IMR-90 (cell line): ENCODE measurements around the gene HES1. TPM values are rescaled to one million over a fixed set of nuclear protein-coding genes. Genes with fewer than 3 reads are reported as not detected.

Experiments
- ATAC-seq: fragments of 200-7000 bp; cut with Tn5 transposase; 2 replicates; pipeline ENCODE4 v1.9.1; 2020; ENCODE audit warnings: low read depth, mild to moderate bottlenecking, moderate library complexity
- BruUV-seq: library from RNA; stranded (reverse); fragments of 400-500 nt; replicated peaks from 2 replicates; lab custom pipeline; 2021; lab: Mats Ljungman, UMichigan
- CTCF ChIA-PET: fragments of 300-600 bp; formaldehyde crosslinking; extraction: SDS; loops from one replicate; lab custom pipeline; 2021; ENCODE audit warnings: antibody characterized with exemption; lab: Yijun Ruan, JAX
- POLR2A ChIA-PET: fragments of 300-600 bp; sonication (Branson Sonifier 250); formaldehyde crosslinking; loops from one replicate; lab custom pipeline; 2022; ENCODE audit warnings: antibody characterized with exemption; ENCODE audit not compliant: unreplicated experiment; lab: Charles Lee
- DNase-seq: peaks from one replicate; pipeline ENCODE4 v3.0.0; 2013
- H2AFZ ChIP-seq: replicated peaks from 2 replicates; pipeline ENCODE3; 2013; ENCODE audit warnings: low read length, mild to moderate bottlenecking; ENCODE audit not compliant: poor library complexity
- H2AK5ac ChIP-seq: 2 replicates; pipeline ENCODE4 v1.6.1; 2013; ENCODE audit warnings: low read depth, low read length, inconsistent platforms
- H2AK9ac ChIP-seq: replicated peaks from 2 replicates; pipeline ENCODE3; 2013; ENCODE audit warnings: mild to moderate bottlenecking, low read depth, low read length, moderate library complexity; ENCODE audit not compliant: poor library complexity
- H2BK120ac ChIP-seq: 2 replicates; pipeline ENCODE4 v1.6.1; 2013; ENCODE audit warnings: low read depth, low read length, inconsistent platforms
- H2BK15ac ChIP-seq: 3 replicates; pipeline ENCODE4 v1.6.1; 2013; ENCODE audit warnings: low read depth, low read length, inconsistent platforms
- H2BK20ac ChIP-seq: 2 replicates; pipeline ENCODE4 v1.6.1; 2013; ENCODE audit warnings: low read depth, mild to moderate bottlenecking, inconsistent platforms, low read length, moderate library complexity
- H2BK5ac ChIP-seq: 2 replicates; pipeline ENCODE4 v1.6.1; 2013; ENCODE audit warnings: mild to moderate bottlenecking, low read depth, low read length, inconsistent platforms; ENCODE audit not compliant: poor library complexity, severe bottlenecking
- H3K14ac ChIP-seq: replicated peaks from 2 replicates; pipeline ENCODE4 v1.6.1; 2013; ENCODE audit warnings: low read depth, low read length, inconsistent platforms
- H3K18ac ChIP-seq: 2 replicates; pipeline ENCODE4 v1.6.1; 2013; ENCODE audit warnings: low read depth, low read length, control low read depth
- H3K23ac ChIP-seq: 2 replicates; pipeline ENCODE4 v1.6.1; 2013; ENCODE audit warnings: low read depth, low read length, inconsistent platforms
- H3K27ac ChIP-seq: 2 replicates; pipeline ENCODE4 v1.5.1; 2013; ENCODE audit warnings: mild to moderate bottlenecking, control low read depth, low read length; ENCODE audit not compliant: insufficient read depth
- H3K27me3 ChIP-seq: 2 replicates; pipeline ENCODE4 v1.6.1; 2013; ENCODE audit warnings: low read length; ENCODE audit not compliant: control insufficient read depth, insufficient read depth
- H3K36me3 ChIP-seq: 2 replicates; pipeline ENCODE4 v1.6.1; 2013; ENCODE audit warnings: low read length, mixed read lengths; ENCODE audit not compliant: control insufficient read depth, insufficient read depth
- H3K4ac ChIP-seq: 2 replicates; pipeline ENCODE4 v1.6.1; 2013; ENCODE audit warnings: low read depth, low read length, inconsistent platforms
- H3K4me1 ChIP-seq: 2 replicates; pipeline ENCODE4 v1.6.1; 2013; ENCODE audit warnings: low read length, mixed read lengths; ENCODE audit not compliant: control insufficient read depth, insufficient read depth
- H3K4me2 ChIP-seq: 2 replicates; pipeline ENCODE4 v1.6.1; 2013; ENCODE audit warnings: low read depth, mild to moderate bottlenecking, control low read depth, low read length, moderate library complexity
- H3K4me3 ChIP-seq: 2 replicates; pipeline ENCODE4 v1.5.1; 2013; ENCODE audit warnings: low read depth, mild to moderate bottlenecking, control low read depth, low read length, moderate library complexity; ENCODE audit not compliant: insufficient read depth
- H3K56ac ChIP-seq: 2 replicates; pipeline ENCODE4 v1.6.1; 2013; ENCODE audit warnings: low read length, inconsistent platforms; ENCODE audit not compliant: insufficient read depth; ENCODE audit errors: extremely low read depth
- H3K79me1 ChIP-seq, 2 experiments: 2 replicates each; pipeline ENCODE4 v1.6.1; 2013; ENCODE audit warnings: low read length in 2 of 2, inconsistent platforms in 1 of 2, low read depth in 1 of 2
- H3K9ac ChIP-seq: 2 replicates; pipeline ENCODE4 v1.6.1; 2013; ENCODE audit warnings: low read depth, low read length, control low read depth
- H3K9me1 ChIP-seq: 2 replicates; pipeline ENCODE4 v1.6.1; 2013; ENCODE audit warnings: low read length, inconsistent platforms; ENCODE audit not compliant: insufficient read depth
- H3K9me3 ChIP-seq: 2 replicates; pipeline ENCODE4 v1.6.1; 2013; ENCODE audit warnings: low read length; ENCODE audit not compliant: control insufficient read depth, insufficient read depth
- H4K20me1 ChIP-seq: 2 replicates; pipeline ENCODE4 v1.6.1; 2013; ENCODE audit warnings: low read length, inconsistent platforms; ENCODE audit not compliant: insufficient read depth
- H4K5ac ChIP-seq: 2 replicates; pipeline ENCODE4 v1.6.1; 2013; ENCODE audit warnings: mild to moderate bottlenecking, low read depth, low read length, control low read depth
- H4K8ac ChIP-seq, 2 experiments: 2 replicates each; pipeline ENCODE4 v1.6.1; 2013; ENCODE audit warnings: low read depth in 2 of 2, low read length in 2 of 2, control low read depth in 1 of 2, inconsistent platforms in 1 of 2
- H4K91ac ChIP-seq: 2 replicates; pipeline ENCODE4 v1.6.1; 2013; ENCODE audit warnings: low read depth, low read length, inconsistent platforms; ENCODE audit not compliant: insufficient read depth
- BHLHE40 ChIP-seq: fragments of 150-350 bp; IDR thresholded peaks from 2 replicates; pipeline ENCODE4 v1.6.1; 2016; ENCODE audit warnings: mild to moderate bottlenecking, low read depth, low read length
- CEBPB ChIP-seq: IDR thresholded peaks from 2 replicates; pipeline ENCODE4 v1.6.1; 2012; ENCODE audit warnings: low read depth, low read length, improper control_type of control experiment
- CHD1 ChIP-seq: IDR thresholded peaks from 2 replicates; pipeline ENCODE4 v1.6.1; 2012; ENCODE audit warnings: low read depth, low read length, improper control_type of control experiment
- CTCF ChIP-seq: conservative IDR thresholded peaks from 2 replicates; pipeline ENCODE4 v1.5.1; 2012; ENCODE audit warnings: mild to moderate bottlenecking, low read depth, low read length, improper control_type of control experiment
- ELK1 ChIP-seq: fragments of 150-350 bp; IDR thresholded peaks from 2 replicates; pipeline ENCODE4 v1.6.1; 2016; ENCODE audit warnings: low read depth, mild to moderate bottlenecking, low read length, moderate library complexity, borderline replicate concordance
- FOS ChIP-seq: fragments of 150-350 bp; IDR thresholded peaks from 2 replicates; pipeline ENCODE4 v1.6.1; 2016; ENCODE audit warnings: low read depth, low read length
- MAFK ChIP-seq: IDR thresholded peaks from 2 replicates; pipeline ENCODE4 v1.6.1; 2012; ENCODE audit warnings: low read depth, low read length, improper control_type of control experiment
- MAZ ChIP-seq: IDR thresholded peaks from 2 replicates; pipeline ENCODE4 v1.6.1; 2012; ENCODE audit warnings: low read depth, mild to moderate bottlenecking, low read length, improper control_type of control experiment, moderate library complexity, borderline replicate concordance
- MXI1 ChIP-seq: IDR thresholded peaks from 2 replicates; pipeline ENCODE4 v1.6.1; 2012; ENCODE audit warnings: low read depth, mild to moderate bottlenecking, low read length, moderate library complexity, borderline replicate concordance
- NFE2L2 ChIP-seq: fragments of 150-350 bp; IDR thresholded peaks from 2 replicates; pipeline ENCODE4 v1.6.1; 2016; ENCODE audit warnings: low read depth, mild to moderate bottlenecking, low read length
- POLR2A ChIP-seq: IDR thresholded peaks from 2 replicates; pipeline ENCODE4 v1.6.1; 2012; ENCODE audit warnings: mild to moderate bottlenecking, low read depth, low read length
- RAD21 ChIP-seq: IDR thresholded peaks from 2 replicates; pipeline ENCODE4 v1.6.1; 2012; ENCODE audit warnings: low read length, improper control_type of control experiment
- RCOR1 ChIP-seq: IDR thresholded peaks from 2 replicates; pipeline ENCODE4 v1.6.1; 2012; ENCODE audit warnings: mild to moderate bottlenecking, low read length, improper control_type of control experiment; ENCODE audit not compliant: insufficient replicate concordance
- RFX5 ChIP-seq: IDR thresholded peaks from 2 replicates; pipeline ENCODE4 v1.8.0; 2012; ENCODE audit warnings: low read depth, mild to moderate bottlenecking, low read length, moderate library complexity
- SMC3 ChIP-seq: fragments of 150-350 bp; IDR thresholded peaks from 2 replicates; pipeline ENCODE4 v1.6.1; 2016; ENCODE audit warnings: low read depth, mild to moderate bottlenecking, antibody characterized with exemption, low read length, moderate library complexity
- USF2 ChIP-seq: fragments of 150-350 bp; IDR thresholded peaks from 2 replicates; pipeline ENCODE4 v1.6.1; 2017; ENCODE audit warnings: mild to moderate bottlenecking, antibody characterized with exemption, low read length, low read depth
- WGBS, 2 experiments: methylation state at CpG; one replicate each; pipeline versions ENCODE4 v1.1.5 to v1.1.7; 2013; ENCODE audit warnings: missing lambda C conversion rate in 2 of 2; ENCODE audit not compliant: insufficient read length in 1 of 2; ENCODE audit errors: extremely low coverage in 2 of 2; 5-methylcytosine and 5-hydroxymethylcytosine counted together
- dilution Hi-C: fragments of 300-500 bp; cut with HindIII; formaldehyde crosslinking; loops from one replicate; pipeline ENCODE4 v1.14.3; 2018; ENCODE audit warnings: low sequenced_read_pairs; ENCODE audit not compliant: unreplicated experiment
- in situ Hi-C: fragments of 300-500 bp; cut with MboI; formaldehyde crosslinking; loops from 3 replicates; pipeline ENCODE4 v1.14.3; 2019; ENCODE audit warnings: low sequenced_read_pairs, inconsistent platforms, mixed read lengths
- intact Hi-C: fragments of 100-400 bp; cut with micrococcal nuclease; formaldehyde crosslinking; loops from 2 replicates; pipeline ENCODE4 v1.10.0; 2022
- polyA plus RNA-seq, 3 experiments: library from polyadenylated mRNA; depleted of rRNA; stranded (reverse); fragments of >200 nt; gene quantifications; 2 replicates each; pipeline ENCODE4 v1.2.3, GENCODE V29; 2012; ENCODE audit warnings: low replicate concordance in 1 of 3
- total RNA-seq: library from RNA; depleted of rRNA; stranded (reverse); fragments of >200 nt; gene quantifications from 2 replicates; pipeline ENCODE4 v1.2.3, GENCODE V29; 2012

HES1 gene
- total and polyA plus RNA-seq, 2 of the 4 experiments (the other 2 are of a cell fraction), result 3.6 to 6.7 TPM

- Histone ChIP-seq H3K36me3 (no peaks in the 10 kb centered on the region), H3K9me1 (no peaks in the 10 kb centered on the region), H3K9me3 (no peaks in the 10 kb centered on the region), H4K20me1 (no peaks in the 10 kb centered on the region), H3K27ac (no peak overlapping the region), H3K79me1 (no peaks in the 10 kb centered on the region), H3K18ac (no peak overlapping the region), H2AK5ac (no peak overlapping the region), H3K23ac (no peak overlapping the region), H2AFZ (no peak overlapping the region), H4K8ac (no peak overlapping the region), H3K4me3 (no peak overlapping the region), H3K27me3 (peaks cover 41% of the 10 kb centered on the region), H2BK15ac (no peak overlapping the region), H2BK120ac (no peak overlapping the region), H3K14ac (no peak overlapping the region), H3K56ac (no peak overlapping the region), H3K4me2 (no peak overlapping the region), H3K4me1 (peaks cover 9% of the 10 kb centered on the region), H2AK9ac (no peak overlapping the region), H3K9ac (no peak overlapping the region), H2BK20ac (no peak overlapping the region), H2BK5ac (no peak overlapping the region), H4K5ac (no peak overlapping the region), H3K4ac (no peak overlapping the region), H4K91ac (no peak overlapping the region)
- BruUV-seq, result no TSS peak
- dilution Hi-C loops (no loop called here), intact Hi-C loops (no loop called here), in situ Hi-C loops (no loop called here)
- ChIA-PET POLR2A (no interaction called here), CTCF (no interaction called here)
- TF ChIP-seq CTCF (no peak), RAD21 (no peak), MAZ (no peak), FOS (no peak), ELK1 (no peak), NFE2L2 (no peak), MXI1 (no peak), MAFK (no peak), CHD1 (no peak), RCOR1 (no peak), BHLHE40 (no peak), USF2 (no peak), CEBPB (no peak), RFX5 (no peak), POLR2A (no peak), SMC3 (no peak)
- 63% methylated on average over 3 of the region's 6 CpGs; no CpG with 5 or more reads in 1 of the 2 experiments for WGBS, 2 experiments
- ATAC-seq (no peak), DNase-seq (no peak)
These were observed 10.5 kb upstream of the HES1 start for GRCh38 chr3:194125442-194125841.
